DND-41 (cell line): ENCODE results near the gene MALL.

ENCODE experiments used
- CTCF ChIP-seq: IDR thresholded peaks from 2 replicates; pipeline ENCODE4 v1.5.1; 2012; ENCODE audit warnings: borderline replicate concordance, low read length, moderate library complexity, mild to moderate bottlenecking; ENCODE audit not compliant: poor library complexity, severe bottlenecking; ENCODE audit errors: extremely low read depth
- EZH2 ChIP-seq: IDR thresholded peaks from 3 replicates; pipeline ENCODE4 v1.6.1; 2012; ENCODE audit warnings: borderline replicate concordance, low read depth, mild to moderate bottlenecking, moderate library complexity, low read length, inconsistent platforms; ENCODE audit not compliant: severe bottlenecking

- TF ChIP-seq CTCF (no peak), EZH2 (no peak)
Measured at GRCh38 chr2:110134025-110134424, 18.4 kb upstream of the MALL start.
